Ecto neural progenitor cell (in vitro differentiated cells): ENCODE measurements around the gene AURKAIP1.
A peak's percentile ranks its signal among the peaks of the same experiment; 100 is the strongest.
"Not testable (repeated sequence)": the region's sequence is repeated elsewhere in the genome, so short reads cannot be mapped to it uniquely, and the experiment has no call there.

Experiments
- DNase-seq: peaks from one replicate; pipeline ENCODE4 v3.0.0-alpha.2; 2018; ENCODE audit warnings: low spot score

Gene AURKAIP1

DNA sequence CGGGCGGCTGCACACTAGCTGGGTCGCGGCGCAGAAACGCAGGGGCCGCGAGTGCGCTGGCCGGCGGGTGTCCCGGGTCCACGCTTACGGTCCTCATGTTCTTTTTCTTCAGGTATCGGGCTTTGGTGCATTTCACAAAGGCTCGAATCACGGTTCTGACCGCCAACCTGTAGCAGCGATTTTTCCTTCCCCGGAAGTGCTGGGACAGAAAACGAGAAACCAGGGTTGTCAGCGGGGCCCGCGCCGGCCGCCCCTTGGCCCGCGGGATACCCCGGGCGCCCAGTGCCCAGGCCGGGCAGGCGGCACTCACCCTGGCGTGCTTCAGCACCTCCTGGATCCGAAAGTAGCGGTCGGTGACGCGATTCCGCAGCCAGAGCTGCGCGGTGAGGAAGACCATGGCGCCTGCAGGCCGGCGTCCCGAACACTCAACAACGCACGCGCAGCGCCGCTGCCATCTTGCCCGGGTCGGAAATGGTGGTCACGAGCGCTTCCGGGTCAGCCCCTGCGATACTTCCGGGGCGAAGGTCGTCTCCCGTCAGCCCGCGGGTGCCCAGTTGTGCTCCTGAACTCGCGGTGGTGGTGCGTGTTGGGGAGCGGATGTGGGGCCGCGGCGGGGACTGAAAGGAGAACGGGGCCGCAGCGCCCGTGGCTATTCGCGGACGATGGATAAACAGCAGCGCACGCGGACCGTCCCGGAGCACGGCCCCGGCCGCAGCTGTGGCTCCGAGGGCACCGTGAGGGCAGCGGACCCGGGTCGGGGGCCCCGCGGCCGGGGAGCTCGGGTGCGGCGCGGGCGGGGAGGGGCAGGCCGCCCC lies 32.0 kb upstream of the AURKAIP1 start, which contains the start of gene MRPL20:
TSS of gene MRPL20 (minus strand) at position 473 of the 815 bp plus-strand sequence. CDS start at position 397, 76 bp downstream.
- DNase-seq = peak; percentile 94

DNA sequence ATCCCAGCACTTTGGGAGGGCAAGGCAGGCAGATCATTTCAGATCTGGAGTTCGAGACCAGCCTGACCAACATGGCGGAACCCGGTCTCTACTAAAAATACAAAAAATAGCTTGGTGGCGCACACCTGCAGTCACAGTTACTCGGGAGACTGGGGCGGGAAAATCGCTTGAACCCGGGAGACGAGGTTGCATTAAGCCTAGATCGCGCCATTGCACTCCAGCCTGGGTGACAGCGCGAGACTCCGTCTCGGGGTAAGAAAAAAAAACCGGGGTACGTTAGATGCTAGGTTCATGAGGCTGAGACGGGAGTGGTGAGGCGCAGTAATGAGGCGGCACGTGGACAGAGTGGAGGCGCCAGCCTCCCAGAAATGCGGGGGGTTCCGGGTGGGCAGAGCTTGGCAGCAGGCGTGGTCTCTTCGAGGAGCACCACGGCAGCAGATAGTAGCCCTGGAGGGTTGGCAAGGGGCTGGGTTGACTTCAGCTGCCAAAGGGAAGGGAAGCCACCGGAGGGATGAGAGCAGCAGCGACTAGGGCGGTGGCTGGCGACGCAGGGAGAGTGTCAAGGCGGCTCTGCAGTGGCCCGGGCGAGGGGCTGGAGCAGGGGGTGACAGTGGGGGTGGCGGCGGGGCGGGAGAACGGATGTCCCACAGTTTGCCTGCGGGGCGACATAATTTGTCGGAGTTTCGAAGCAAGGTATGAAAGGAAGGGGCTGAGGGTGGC lies 31.3 kb upstream of the AURKAIP1 start:
- DNase-seq = no peak

DNA sequence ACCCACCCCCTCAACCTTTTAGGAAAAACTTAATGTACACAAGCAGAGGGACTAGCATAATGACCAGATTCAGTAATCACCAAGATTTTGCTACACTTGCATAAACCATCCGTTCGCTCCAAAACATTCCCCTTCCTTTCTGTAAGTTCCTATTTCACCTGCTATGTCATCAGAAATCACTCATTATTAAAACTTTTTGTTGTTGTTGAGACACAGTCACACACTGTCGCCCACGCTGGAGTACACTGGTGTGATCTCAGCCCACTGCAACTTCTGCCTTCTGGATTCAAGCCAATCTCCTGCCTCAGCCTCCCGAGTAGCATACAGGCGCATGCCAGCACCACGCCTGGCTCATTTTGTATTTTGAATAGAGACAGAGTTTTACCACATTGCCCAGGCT lies 28.6 kb upstream of the AURKAIP1 start:
- DNase-seq = no peak

DNA sequence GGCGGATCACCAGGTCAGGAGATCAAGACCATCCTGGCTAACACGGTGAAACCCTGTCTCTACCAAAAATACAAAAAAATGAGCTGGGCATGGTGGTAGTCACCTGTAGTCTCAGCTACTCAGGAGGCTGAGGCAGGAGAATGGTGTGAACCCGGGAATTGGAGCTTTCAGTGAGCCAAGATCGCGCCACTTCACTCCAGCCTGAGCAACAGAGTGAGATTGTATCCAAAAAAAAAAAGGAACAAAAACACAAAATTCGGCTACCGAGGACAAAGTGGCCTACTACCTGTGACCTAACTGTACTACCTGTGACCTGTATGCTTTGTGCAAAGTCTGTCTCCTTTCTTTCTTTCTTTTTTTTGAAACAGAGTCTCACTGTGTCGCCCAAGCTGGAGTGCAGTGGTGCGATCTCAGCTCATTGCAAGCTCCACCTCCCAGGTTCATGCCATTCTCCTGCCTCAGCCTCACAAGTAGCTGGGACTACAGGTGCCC lies 27.9 kb upstream of the AURKAIP1 start:
- not testable (repeated sequence) for DNase-seq

DNA sequence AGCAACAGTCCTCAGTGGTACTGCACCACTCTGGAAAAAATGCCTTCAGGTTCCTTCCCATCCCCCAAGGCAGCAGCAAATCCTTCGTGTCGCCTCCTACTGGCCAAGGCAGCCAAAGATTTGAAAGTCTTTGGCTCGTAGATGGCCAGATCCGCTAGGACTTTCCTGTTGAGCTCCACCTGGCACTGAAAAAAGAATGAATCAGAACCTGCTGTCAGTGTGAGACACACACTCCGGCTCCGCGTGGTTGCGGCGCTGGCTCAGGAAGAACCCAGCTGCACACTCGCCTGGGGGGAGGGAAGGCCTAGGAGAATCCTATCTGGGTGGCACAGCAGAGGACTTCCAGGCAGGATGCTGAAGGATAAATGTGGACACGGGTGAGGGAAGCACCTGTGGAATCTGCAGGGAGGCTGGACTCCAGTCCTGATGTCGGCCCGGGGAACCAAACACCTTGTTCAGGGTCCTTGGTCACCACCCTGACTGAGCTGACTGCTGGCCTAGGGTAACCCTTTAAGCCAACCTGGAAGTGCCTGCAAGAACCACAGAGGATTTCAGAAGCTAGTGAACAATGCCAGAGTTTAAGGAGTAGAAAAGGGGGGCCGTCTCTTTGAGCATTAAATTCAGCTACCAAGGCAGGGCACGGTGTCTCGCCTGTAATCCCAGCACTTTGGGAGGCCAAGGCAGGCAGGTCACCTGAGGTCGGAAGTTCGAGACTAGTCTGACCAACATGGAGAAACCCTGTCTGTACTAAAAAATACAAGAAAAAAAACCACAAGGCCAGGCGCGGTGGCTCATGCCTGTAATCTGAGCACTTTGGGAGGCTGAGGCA lies 27.3 kb upstream of the AURKAIP1 start:
- peak; percentile 58 for DNase-seq

DNA sequence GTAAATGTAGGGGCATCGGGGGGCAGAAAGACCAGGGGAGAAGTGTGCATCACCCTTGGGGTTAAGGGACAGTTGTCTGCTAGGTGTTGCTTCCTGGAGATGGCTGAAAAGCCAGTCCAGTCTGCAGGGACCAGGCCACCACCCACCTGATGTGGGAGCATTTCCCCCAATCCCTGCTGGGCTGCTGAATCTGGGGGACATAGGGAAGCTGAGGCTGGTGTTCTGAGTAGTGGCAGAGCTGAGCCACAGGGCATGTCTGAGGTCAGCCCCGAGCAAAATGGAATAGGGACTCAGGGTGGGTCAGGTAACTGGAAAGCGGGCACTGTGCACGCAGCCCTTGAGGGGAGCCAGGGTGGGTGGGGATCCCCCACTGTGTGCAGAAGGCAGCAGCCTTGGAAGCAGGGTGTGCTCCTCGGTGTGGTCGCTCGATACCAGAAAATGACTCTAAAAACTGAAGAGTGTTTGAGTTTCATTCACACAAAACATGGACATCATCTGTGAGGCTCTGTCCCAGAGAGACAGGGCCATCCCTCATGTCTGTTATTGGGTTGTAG lies 26.5 kb upstream of the AURKAIP1 start:
- DNase-seq = no peak

DNA sequence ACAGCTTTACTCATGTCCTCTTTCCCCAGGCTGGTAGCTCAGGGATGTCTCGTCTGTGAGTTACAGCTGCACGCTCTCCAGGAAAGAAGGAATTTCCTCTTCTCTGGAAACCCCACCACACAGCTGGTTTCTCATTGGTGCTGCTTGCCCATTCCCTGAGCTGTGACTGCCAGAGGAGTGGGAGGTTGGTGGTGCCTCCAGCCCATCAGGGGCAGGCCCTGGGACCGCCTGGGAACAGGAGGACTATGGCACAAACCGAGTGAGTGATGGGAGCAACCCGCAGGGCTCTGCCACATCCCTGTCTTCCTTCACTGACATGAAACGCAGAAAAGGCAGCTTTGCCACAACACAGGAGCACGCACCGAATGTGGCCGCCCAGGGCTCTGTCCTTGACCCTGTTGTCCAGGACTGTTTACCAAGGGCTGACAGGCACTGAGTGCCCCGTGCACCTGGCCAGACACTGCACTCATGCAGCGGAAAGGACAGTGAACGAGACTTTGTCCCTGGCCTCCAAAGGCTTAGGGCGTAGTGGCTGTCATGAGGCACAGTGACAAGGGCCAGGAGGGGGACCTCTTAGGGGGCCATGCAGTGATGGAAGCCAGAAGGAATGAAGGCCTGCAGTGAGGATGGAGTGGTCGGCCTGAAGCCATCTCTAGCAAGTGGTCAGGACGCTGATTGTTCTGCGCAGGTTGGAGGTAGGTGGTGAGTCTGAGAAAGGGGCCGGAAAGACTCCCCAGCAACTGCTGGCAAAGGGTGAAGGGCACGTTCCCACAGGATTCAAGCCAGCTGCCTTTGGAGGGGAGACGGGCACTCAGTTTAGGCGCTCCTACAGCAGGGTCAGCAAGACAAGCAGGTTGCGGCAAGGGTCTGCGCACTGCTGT lies 25.8 kb upstream of the AURKAIP1 start:
- peak; percentile 43 for DNase-seq

DNA sequence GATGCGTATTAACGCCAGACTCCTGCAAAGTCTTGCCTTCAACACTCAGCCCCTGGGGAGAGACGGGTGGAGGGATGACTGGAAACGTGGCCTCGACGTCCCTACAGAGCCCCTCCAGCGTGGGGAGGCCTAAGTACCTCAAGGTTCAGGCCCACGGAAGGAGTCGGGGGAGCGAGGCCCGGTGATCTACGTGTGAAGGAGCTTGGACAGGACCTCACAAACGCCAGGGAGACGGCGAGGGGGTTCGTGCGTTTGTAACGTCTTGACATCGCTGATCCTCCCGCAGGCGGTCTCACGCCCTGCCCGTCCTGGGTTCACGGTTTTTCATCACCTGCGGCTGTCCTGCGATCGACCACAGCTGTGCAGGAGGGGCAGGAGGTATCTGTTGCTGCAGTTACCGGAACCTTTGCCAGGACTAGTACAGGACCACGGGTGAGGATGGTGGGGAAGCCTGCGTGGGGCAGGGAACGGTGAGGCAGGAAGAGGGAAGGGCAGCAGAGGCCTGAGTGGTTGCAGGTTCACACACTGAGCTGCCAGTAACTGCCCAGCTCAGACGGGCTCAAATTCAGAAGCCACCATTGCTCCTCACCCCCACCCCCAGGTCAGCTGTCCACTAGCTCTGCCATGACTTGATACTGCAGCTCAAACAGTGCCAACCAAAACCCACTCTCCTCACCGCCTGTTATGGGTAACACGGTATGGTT lies 25.0 kb upstream of the AURKAIP1 start:
- DNase-seq = peak; percentile 49

DNA sequence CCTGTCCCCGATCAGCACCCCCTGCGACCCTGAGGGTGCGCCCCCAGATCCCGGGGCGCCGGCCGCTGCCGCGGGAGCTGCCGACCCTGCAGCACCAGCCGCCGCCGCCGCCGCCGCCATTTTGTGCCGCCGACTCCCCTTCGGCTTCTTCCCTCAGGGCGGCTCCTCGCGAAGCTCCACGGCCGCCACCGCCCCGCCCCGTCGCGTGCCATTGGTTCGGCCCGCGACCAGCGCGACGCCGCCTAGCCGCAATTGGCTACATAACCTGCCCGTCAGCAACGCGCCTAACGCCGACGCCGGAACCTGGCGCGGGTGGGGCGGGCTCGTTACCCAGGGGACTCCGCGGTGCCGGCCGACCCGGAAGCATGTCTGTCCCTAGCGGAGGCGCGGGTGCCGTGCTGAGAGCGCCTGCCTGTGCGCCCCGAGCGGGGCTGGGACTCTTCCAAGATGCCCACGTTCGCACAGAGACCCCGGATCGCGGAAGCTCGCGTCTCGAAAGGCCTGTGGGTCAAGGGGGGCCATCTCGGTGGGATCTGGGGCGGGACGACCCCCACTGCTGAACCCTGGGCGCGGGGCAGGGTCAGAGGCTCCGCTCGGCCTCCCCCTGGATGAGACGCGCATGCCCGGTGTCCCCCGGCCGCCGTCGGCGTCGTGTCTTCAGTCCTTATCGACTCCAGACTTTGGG lies 24.3 kb upstream of the AURKAIP1 start, which contains the start of gene CCNL2:
TSS of gene CCNL2 (minus strand) at position 149 of the 685 bp plus-strand sequence. CDS start at position 120, 29 bp downstream.
- DNase-seq = peak; percentile 99

DNA sequence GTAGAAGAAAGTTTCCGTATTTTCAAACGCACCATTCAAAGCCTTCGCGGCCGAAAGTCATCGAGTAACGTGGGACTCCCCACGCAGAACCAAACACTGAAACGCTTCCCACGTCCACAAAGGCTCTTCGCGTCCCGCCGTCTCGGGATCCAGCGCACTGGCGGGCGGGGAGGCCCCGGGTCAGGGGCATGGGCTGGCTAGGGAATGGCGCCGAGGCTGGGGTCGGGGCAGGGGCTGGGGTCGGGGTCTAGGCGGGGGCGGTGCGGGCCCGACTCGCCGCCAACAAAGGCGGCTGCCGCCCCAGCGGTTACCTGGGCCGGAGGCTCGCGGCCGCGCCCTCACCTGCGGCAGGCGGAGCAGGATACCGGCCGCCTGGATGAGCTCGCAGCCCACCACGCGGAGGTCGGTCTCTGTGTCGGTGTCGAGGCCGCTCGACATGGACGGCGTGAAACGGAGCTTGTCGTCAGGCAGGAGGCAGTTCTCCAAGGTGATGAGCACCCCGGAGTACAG lies 23.7 kb upstream of the AURKAIP1 start:
- DNase-seq = no peak

DNA sequence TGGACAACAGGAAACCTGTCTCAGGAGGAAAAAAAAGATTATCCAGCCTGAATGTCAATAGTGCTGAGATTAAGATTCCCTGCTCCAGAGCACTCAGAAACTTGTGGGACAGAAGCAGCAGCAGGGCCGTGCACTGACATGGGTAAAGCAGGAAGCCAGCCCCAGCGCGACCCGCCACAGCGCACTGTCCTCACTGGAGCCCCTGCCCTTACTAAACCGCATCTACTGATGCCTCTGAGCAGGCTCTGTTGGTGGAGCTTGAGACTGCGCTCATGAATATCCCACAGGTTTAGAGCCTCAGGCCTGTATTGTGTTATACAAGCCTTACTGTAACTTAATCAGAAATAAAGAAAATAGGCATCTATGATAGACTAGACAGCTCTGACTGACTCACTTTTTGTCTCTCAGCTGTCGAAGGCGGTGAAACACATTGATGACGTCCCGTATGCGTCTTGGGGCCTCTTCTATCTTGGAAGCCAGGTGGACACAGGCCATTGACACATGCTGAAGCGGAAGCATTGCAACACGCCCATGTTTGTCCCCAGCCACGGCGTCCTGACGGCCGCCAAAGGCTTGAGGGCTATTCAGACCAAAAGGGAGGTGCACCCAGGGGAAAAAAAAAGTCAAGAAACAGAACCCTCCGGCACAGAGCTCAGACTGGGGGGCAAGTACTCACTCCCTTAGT lies 23.0 kb upstream of the AURKAIP1 start:
- DNase-seq = no peak

DNA sequence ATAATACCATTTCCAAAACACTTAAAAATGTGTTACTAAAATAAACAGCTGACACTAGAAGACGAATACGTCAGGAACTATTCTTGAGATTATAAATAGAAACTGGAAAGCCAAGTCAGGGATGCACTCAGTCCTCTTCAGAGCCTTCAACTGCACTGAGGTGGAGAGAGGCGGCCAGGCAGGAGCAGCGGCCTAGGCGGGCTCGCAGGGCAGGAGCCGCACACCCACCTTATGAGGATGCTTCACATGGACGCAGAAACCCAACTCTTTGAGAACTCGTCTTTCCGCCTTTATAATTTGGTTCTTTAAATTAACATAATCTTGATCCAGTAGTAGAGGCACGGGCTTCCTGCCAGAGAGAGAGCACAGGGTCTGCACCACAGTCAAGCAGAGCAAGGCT lies 20.2 kb upstream of the AURKAIP1 start:
- no peak for DNase-seq

DNA sequence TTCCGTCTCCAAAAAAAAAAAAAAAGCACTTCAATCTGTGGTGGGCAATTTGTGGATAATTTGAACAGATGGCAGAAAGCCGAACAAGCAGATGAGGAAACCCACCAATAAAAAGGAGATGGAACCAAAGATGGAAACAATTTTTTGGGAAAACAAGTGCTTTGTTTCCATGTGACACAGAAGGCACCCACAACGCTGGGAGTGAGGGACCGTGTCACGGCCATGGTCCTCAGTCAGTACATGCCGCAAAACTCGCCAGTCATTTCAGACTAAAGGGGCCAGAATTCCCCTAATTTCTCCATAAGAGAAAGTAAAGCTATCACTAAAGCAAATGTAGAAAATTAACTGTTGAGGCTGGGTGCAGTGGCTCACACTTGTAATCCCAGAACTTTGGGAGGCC lies 19.1 kb upstream of the AURKAIP1 start:
- no peak for DNase-seq

DNA sequence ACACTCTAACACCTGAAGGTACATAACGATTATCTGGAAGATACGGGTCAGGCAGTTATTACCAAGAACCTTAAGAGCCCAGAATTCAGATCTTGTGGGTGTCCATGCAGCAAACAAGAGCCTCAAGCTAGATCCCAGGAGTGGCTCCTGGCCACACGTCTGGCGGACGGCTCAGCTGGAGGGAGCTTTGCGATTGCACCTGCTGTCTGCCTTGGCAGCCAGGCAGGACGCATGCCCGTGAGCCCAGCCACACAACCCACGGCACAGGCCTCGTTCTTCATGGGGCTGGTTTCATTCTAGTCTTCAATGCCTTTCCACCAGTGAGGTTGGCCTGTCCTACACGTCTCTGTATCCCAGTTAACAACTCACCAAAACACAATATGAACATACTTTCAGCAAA lies 18.4 kb upstream of the AURKAIP1 start:
- DNase-seq = no peak

DNA sequence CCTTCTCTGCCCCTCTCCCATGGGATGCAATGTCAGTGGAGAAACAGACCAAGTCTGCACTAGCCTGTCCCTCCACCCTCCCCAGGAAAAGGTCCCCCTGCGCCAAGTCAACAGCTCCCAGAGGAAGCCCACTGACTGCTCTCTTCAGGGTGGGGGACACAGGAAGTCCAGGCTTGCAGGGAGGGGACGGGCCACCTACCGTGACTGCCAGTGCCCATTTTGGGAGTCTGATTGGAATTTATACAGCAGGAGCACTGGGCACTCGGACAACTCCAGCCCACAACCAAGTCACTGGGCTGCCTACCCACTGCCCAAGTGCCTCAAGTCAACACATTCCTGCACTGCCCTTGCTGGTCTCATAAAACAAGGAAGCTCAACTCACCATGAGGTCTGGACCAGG lies 18.0 kb upstream of the AURKAIP1 start:
- no peak for DNase-seq

DNA sequence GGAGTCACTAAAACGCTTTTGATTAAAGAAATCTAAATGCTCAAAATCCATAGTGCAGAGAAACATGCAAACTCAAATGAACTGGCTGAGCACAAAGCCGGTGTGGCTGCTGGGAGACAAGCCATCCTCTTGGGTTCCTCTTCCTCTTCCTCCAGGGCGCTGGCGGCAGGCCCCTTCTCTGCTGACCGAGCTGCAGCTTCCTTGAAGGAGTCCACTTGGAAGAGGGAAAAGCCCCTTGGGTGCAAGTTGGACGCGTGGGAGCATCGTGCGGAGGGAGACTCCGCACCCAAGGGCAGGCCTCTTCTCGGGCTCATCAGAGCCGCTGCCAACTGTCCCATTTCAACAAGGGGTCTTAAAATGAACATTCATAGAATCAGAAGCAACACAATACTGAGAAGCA lies 16.2 kb upstream of the AURKAIP1 start:
- no peak for DNase-seq

DNA sequence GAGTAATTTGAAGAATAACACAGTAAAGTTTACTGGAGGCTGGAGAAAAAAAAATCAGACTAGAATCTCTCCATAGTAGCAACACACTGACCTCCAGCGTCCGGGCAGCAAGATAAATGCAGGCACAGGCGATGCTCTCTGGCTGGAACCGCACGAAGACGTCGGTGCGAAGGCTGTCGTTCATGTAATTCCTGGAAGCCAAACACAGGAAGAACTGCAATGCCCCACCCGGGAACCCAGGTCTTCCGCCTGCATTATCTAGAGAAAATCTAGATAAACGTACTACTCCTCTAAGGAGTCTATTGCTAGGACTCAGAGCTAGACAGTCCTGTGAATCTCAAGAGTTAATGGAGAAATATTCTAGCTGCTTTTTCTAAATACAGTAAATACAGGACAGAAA lies 15.7 kb upstream of the AURKAIP1 start:
- no peak for DNase-seq

DNA sequence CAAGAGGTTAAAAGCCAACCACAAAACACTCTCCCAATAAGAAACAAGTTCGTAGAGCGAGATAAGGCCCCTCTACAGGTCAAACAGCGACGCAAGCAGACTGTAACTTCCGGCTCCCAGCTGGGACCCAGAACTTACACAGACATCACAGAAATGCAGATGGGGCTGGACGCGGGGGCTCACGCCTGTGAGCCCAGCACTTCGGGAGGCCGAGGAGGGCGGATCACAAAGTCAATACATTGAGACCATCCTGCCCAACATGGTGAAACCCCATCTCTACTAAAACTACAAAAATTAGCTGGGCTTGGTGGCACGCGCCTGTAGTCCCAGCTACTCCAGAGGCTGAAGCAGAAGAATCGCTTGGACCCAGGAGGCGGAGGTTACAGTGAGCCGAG lies 13.1 kb upstream of the AURKAIP1 start:
- DNase-seq = no peak
